OCI-LY3 (cell line): ENCODE results near the gene TBC1D4.
A peak's percentile ranks its signal among the peaks of the same experiment; 100 is the strongest.

ENCODE experiments used
- H2AFZ ChIP-seq: fragments of 200-600, 300-600 bp; shearing (Covaris generic); 2 replicates; pipeline ENCODE4 v1.6.0; 2014; ENCODE audit warnings: antibody characterized with exemption, low read depth, low read length
- H3K27ac ChIP-seq: fragments of 200-600, 300-600 bp; sonication (generic); 2 replicates; pipeline ENCODE4 v1.5.1; 2014; ENCODE audit warnings: mild to moderate bottlenecking, low read length, moderate library complexity, mixed read lengths
- H3K27me3 ChIP-seq: fragments of 200-600, 300-600 bp; sonication (generic); 2 replicates; pipeline ENCODE4 v1.6.1; 2014; ENCODE audit warnings: low read depth, low read length, mixed read lengths
- H3K36me3 ChIP-seq: fragments of 200-600, 300-600 bp; sonication (generic); replicated peaks from 2 replicates; pipeline ENCODE3; 2014; ENCODE audit warnings: low read depth, low read length, mixed read lengths
- H3K4me1 ChIP-seq: fragments of 300-600, 200-600 bp; sonication (generic); 2 replicates; pipeline ENCODE4 v1.6.1; 2014; ENCODE audit warnings: low read length, mixed read lengths
- H3K4me2 ChIP-seq: fragments of 200-600, 300-600 bp; sonication (generic); 2 replicates; pipeline ENCODE4 v1.6.1; 2014; ENCODE audit warnings: low read length, mixed read lengths
- H3K4me3 ChIP-seq: fragments of 300-600, 200-600 bp; sonication (generic); 2 replicates; pipeline ENCODE4 v1.5.1; 2014; ENCODE audit warnings: antibody characterized with exemption, mild to moderate bottlenecking, low read length, moderate library complexity
- H3K79me2 ChIP-seq: fragments of 300-600, 200-600 bp; shearing (Covaris generic); 2 replicates; pipeline ENCODE4 v1.6.1; 2014; ENCODE audit warnings: mild to moderate bottlenecking, low read length, mixed read lengths
- H3K9ac ChIP-seq: fragments of 300-600, 200-600 bp; shearing (Covaris generic); 2 replicates; pipeline ENCODE4 v1.6.0; 2014; ENCODE audit warnings: mild to moderate bottlenecking, low read length, moderate library complexity
- H3K9me3 ChIP-seq: fragments of 200-600, 300-600 bp; shearing (Covaris generic); 2 replicates; pipeline ENCODE4 v1.6.1; 2014; ENCODE audit warnings: low read length, mixed read lengths; ENCODE audit not compliant: insufficient read depth
- H4K20me1 ChIP-seq: fragments of 200-600, 300-600 bp; sonication (generic); 2 replicates; pipeline ENCODE4 v1.6.1; 2016; ENCODE audit warnings: low read length, mixed read lengths; ENCODE audit not compliant: insufficient read depth
- CTCF ChIP-seq: fragments of 200-600, 300-600 bp; sonication (generic); IDR thresholded peaks from 2 replicates; pipeline ENCODE4 v1.5.1; 2014; ENCODE audit warnings: antibody characterized with exemption, low read length, low read depth
- EZH2phosphoT487 ChIP-seq: fragments of 200-600 bp; shearing (Covaris generic); IDR thresholded peaks from 2 replicates; pipeline ENCODE4 v1.6.1; 2018; ENCODE audit warnings: antibody characterized with exemption, mixed run types, low read depth

The TBC1D4 gene

GRCh38 chr13:75518439-75519088 lies 36.6 kb upstream of the TBC1D4 start:
- Histone ChIP-seq H3K27me3 (no peaks in the 10 kb centered on the region), H3K4me3 (no peak overlapping the region), H2AFZ (no peak overlapping the region), H3K4me1 (peaks cover 22% of the 10 kb centered on the region), H3K36me3 (peaks cover 8% of the 10 kb centered on the region), H3K79me2 (no peaks in the 10 kb centered on the region), H3K4me2 (no peak overlapping the region), H3K27ac (no peak overlapping the region), H3K9ac (no peak overlapping the region), H4K20me1 (no peaks in the 10 kb centered on the region), H3K9me3 (no peaks in the 10 kb centered on the region; the same call in 1 of the 2 replicates)
- TF ChIP-seq EZH2phosphoT487 (no peak), CTCF (no peak)

- H3K27ac ChIP-seq = no peak overlapping the region
- peaks cover 51% of the 10 kb centered on the region for H3K4me1 ChIP-seq
- H4K20me1 ChIP-seq = no peaks in the 10 kb centered on the region
- peaks cover 4% of the 10 kb centered on the region for H3K36me3 ChIP-seq
- peaks cover 14% of the 10 kb centered on the region for H3K27me3 ChIP-seq
- H3K4me2 ChIP-seq = peak overlapping the region; percentile 4; the same call in 1 of the 2 replicates
- H3K9me3 ChIP-seq = no peaks in the 10 kb centered on the region; the same call in 1 of the 2 replicates
- TF ChIP-seq CTCF (no peak), EZH2phosphoT487 (no peak)
- H3K9ac ChIP-seq = no peak overlapping the region
- no peak overlapping the region for H3K4me3 ChIP-seq
- no peak overlapping the region for H2AFZ ChIP-seq
- no peaks in the 10 kb centered on the region for H3K79me2 ChIP-seq
Measured at GRCh38 chr13:75514080-75514995, 32.4 kb upstream of the TBC1D4 start.

- Histone ChIP-seq H3K4me1 (peaks cover 52% of the 10 kb centered on the region), H3K27ac (no peak overlapping the region; the same call in 1 of the 2 replicates), H4K20me1 (no peaks in the 10 kb centered on the region), H3K4me3 (peak overlapping the region; percentile 51; the same call in 1 of the 2 replicates), H2AFZ (no peak overlapping the region), H3K4me2 (peak overlapping the region; percentile 70), H3K79me2 (no peaks in the 10 kb centered on the region), H3K9me3 (no peaks in the 10 kb centered on the region; the same call in 1 of the 2 replicates), H3K36me3 (peaks cover 4% of the 10 kb centered on the region), H3K27me3 (peaks cover 14% of the 10 kb centered on the region), H3K9ac (no peak overlapping the region)
- TF ChIP-seq CTCF = no peak
- no peak for TF ChIP-seq EZH2phosphoT487
Measured at GRCh38 chr13:75513271-75513670, 31.3 kb upstream of the TBC1D4 start.

GRCh38 chr13:75512253-75512652 lies 30.3 kb upstream of the TBC1D4 start:
- no peak for TF ChIP-seq CTCF
- TF ChIP-seq EZH2phosphoT487 = peak; percentile 61; the same call in 1 of the 2 replicates
- H3K4me2 ChIP-seq = peak overlapping the region; percentile 70
- peaks cover 4% of the 10 kb centered on the region for H3K36me3 ChIP-seq
- no peak overlapping the region for H3K9ac ChIP-seq
- H3K9me3 ChIP-seq = no peaks in the 10 kb centered on the region; the same call in 1 of the 2 replicates
- H3K27ac ChIP-seq = peak overlapping the region; percentile 25; the same call in 1 of the 2 replicates
- peaks cover 14% of the 10 kb centered on the region for H3K27me3 ChIP-seq
- no peaks in the 10 kb centered on the region for H4K20me1 ChIP-seq
- H3K79me2 ChIP-seq = no peaks in the 10 kb centered on the region
- peak overlapping the region; percentile 51 for H3K4me3 ChIP-seq
- H3K4me1 ChIP-seq = peaks cover 62% of the 10 kb centered on the region
- no peak overlapping the region for H2AFZ ChIP-seq
